Large intestine (tissue), 3 donors: ENCODE data around the gene BTG1. TPM values are rescaled to one million over a fixed set of nuclear protein-coding genes. Genes with fewer than 3 reads are reported as not detected.

Source experiments
- DNase-seq, 2 donors: peaks; one replicate each; pipeline versions ENCODE4 v3.0.0 to v3.0.0-alpha.2; 2013
- H3K27ac ChIP-seq: one replicate; pipeline ENCODE4 v1.5.1; 2013; ENCODE audit warnings: low read length
- H3K27me3 ChIP-seq: 2 replicates; pipeline ENCODE4 v1.6.1; 2013; ENCODE audit warnings: low read length; ENCODE audit not compliant: control insufficient read depth, insufficient read depth
- H3K36me3 ChIP-seq: 2 replicates; pipeline ENCODE4 v1.6.1; 2013; ENCODE audit warnings: low read length; ENCODE audit not compliant: control insufficient read depth, insufficient read depth
- H3K4me1 ChIP-seq: one replicate; pipeline ENCODE4 v1.6.1; 2013; ENCODE audit warnings: low read length; ENCODE audit not compliant: control insufficient read depth, insufficient read depth
- H3K4me3 ChIP-seq: one replicate; pipeline ENCODE4 v1.5.1; 2013; ENCODE audit warnings: low read length
- H3K9me3 ChIP-seq: one replicate; pipeline ENCODE4 v1.6.1; 2013; ENCODE audit warnings: mild to moderate bottlenecking, low read depth, low read length, moderate library complexity; ENCODE audit not compliant: control insufficient read depth
- WGBS: methylation state at CpG from one replicate; pipeline ENCODE4 v1.1.5; 2013; ENCODE audit warnings: low lambda C conversion rate; ENCODE audit not compliant: insufficient coverage; 5-methylcytosine and 5-hydroxymethylcytosine counted together
- polyA plus RNA-seq: library from polyadenylated mRNA; unstranded; fragments of 120-200 nt; gene quantifications from one replicate; pipeline ENCODE4 v1.2.1, GENCODE V29; 2013

BTG1 gene
- polyA plus RNA-seq, 1 donor, result 58.0 TPM

- Histone ChIP-seq H3K4me3 (no peak overlapping the region), H3K27ac (no peak overlapping the region), H3K27me3 (no peaks in the 10 kb centered on the region), H3K9me3 (no peaks in the 10 kb centered on the region), H3K4me1 (peaks cover 4% of the 10 kb centered on the region), H3K36me3 (no peaks in the 10 kb centered on the region)
- peak in 1 of 2 donors; percentile 46 for DNase-seq
- WGBS, result 0% methylated on average over 1 of the region's 2 CpGs
These were observed 37.9 kb upstream of the BTG1 start for GRCh38 chr12:92183575-92183974.

DNA sequence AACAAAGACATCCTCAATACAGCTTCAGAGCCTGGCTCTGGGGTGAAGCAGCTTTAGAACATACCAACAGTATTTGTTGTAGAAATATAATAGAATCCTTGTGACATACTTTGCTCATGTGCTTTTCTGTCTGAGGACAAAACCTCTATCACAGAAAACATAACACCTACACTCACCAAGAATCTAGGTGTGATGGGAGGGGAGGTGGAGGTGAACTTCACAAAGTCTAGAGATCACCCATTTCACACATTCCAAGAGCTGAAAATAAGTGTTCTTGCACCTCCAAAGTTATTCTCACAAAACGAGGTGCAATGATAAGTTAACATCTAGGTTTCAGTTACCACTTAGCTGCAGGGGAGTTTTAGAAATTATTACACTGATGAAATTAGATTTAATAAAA lies 32.7 kb upstream of the BTG1 start:
- no peaks in the 10 kb centered on the region for H3K36me3 ChIP-seq
- H3K27ac ChIP-seq, result no peak overlapping the region
- no peaks in the 10 kb centered on the region for H3K9me3 ChIP-seq
- WGBS, result no CpG with 5 or more reads among the region's 1 CpG
- peaks cover 1% of the 10 kb centered on the region for H3K4me1 ChIP-seq
- H3K27me3 ChIP-seq, result no peaks in the 10 kb centered on the region
- no peak overlapping the region for H3K4me3 ChIP-seq
- DNase-seq, result no peak

GRCh38 chr12:92176646-92177045 lies 31.0 kb upstream of the BTG1 start:
- no peak for DNase-seq
- no peaks in the 10 kb centered on the region for H3K9me3 ChIP-seq
- no peaks in the 10 kb centered on the region for H3K4me1 ChIP-seq
- H3K27me3 ChIP-seq, result no peaks in the 10 kb centered on the region
- WGBS, result 100% methylated on average over 3 of the region's 10 CpGs
- no peak overlapping the region for H3K4me3 ChIP-seq
- H3K27ac ChIP-seq, result no peak overlapping the region
- H3K36me3 ChIP-seq, result no peaks in the 10 kb centered on the region

GRCh38 chr12:92175961-92176360 lies 30.3 kb upstream of the BTG1 start:
- no CpG with 5 or more reads among the region's 3 CpGs for WGBS

GRCh38 chr12:92170050-92170449 lies 24.4 kb upstream of the BTG1 start:
- no peak overlapping the region for H3K4me3 ChIP-seq
- DNase-seq, result no peak

More at GRCh38 chr12:92175961-92176360, 30.3 kb upstream of the BTG1 start:
- H3K9me3 ChIP-seq, result no peaks in the 10 kb centered on the region
- no peak overlapping the region for H3K4me3 ChIP-seq
- no peaks in the 10 kb centered on the region for H3K27me3 ChIP-seq
- H3K36me3 ChIP-seq, result no peaks in the 10 kb centered on the region
- H3K27ac ChIP-seq, result no peak overlapping the region
- no peaks in the 10 kb centered on the region for H3K4me1 ChIP-seq
- no peak for DNase-seq

GRCh38 chr12:92167075-92167474 lies 21.4 kb upstream of the BTG1 start:
- DNase-seq, result no peak
- no peaks in the 10 kb centered on the region for H3K36me3 ChIP-seq
- H3K27me3 ChIP-seq, result no peaks in the 10 kb centered on the region
- no peak overlapping the region for H3K4me3 ChIP-seq
- no peak overlapping the region for H3K27ac ChIP-seq
- H3K4me1 ChIP-seq, result no peaks in the 10 kb centered on the region
- 100% methylated on average over 2 of the region's 2 CpGs for WGBS
- no peaks in the 10 kb centered on the region for H3K9me3 ChIP-seq

More at GRCh38 chr12:92170050-92170449, 24.4 kb upstream of the BTG1 start:
- Histone ChIP-seq H3K27ac (no peak overlapping the region), H3K27me3 (no peaks in the 10 kb centered on the region), H3K4me1 (no peaks in the 10 kb centered on the region), H3K36me3 (no peaks in the 10 kb centered on the region), H3K9me3 (no peaks in the 10 kb centered on the region)

GRCh38 chr12:92164712-92165111 lies 19.1 kb upstream of the BTG1 start:
- Histone ChIP-seq H3K9me3 (no peaks in the 10 kb centered on the region), H3K4me3 (no peak overlapping the region), H3K27ac (no peak overlapping the region), H3K36me3 (no peaks in the 10 kb centered on the region), H3K4me1 (no peaks in the 10 kb centered on the region), H3K27me3 (no peaks in the 10 kb centered on the region)
- DNase-seq, result no peak
- WGBS, result no CpG with 5 or more reads among the region's 1 CpG

DNA sequence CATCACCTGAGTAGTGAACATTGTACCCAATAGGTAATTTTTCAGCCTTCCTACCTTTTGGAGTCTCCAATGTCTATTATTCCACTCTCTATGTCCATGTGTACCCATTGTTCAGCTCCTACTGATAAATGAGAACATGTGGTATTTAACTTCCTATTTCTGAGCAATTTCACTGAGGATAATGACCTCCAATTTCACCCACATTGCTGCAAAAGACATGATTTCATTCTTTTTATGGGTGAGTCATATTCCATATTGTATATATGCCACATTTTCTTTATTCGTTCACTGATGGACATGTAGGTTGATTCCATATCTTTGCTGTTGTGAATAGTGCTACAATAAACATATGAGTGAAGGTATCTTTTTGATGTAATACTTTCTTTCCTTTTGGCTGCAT lies 16.4 kb upstream of the BTG1 start:
- no peaks in the 10 kb centered on the region for H3K36me3 ChIP-seq
- no peaks in the 10 kb centered on the region for H3K9me3 ChIP-seq
- DNase-seq, result no peak
- H3K4me3 ChIP-seq, result no peak overlapping the region
- WGBS, result 100% methylated on average over 1 of the region's 1 CpG
- H3K27ac ChIP-seq, result no peak overlapping the region
- no peaks in the 10 kb centered on the region for H3K27me3 ChIP-seq
- no peaks in the 10 kb centered on the region for H3K4me1 ChIP-seq

DNA sequence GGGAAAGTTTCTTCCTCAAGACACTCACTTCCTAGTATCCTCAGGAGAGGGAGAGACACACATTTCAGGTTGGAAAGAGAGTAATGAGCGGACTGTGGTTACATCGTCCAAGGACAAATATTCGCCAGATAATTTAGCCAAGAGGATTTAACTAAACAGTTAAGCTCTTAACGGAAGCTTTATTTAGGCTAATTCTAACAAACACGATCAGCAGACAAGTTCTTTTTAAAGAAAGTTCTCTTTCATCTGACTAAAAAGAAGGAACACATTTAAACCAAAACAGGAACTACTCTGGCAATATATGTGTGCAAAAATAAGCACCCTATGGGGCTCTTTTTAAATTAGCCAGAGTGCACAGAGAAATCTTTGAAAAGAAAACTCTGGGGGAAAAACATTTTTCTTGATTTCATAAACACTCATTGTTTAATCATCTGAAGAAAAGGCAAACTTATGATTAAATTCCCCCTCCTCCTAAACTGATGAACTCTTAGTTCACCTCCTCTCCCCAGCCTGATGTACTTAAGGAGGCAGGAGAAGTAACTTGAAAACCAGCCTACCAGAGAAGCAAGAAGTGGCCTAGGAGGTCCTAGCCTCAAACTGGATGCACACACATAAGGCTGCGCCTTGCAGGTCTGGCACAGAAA lies 13.3 kb upstream of the BTG1 start:
- WGBS, result no CpG with 5 or more reads among the region's 6 CpGs
- Histone ChIP-seq H3K27ac (no peak overlapping the region), H3K4me3 (no peak overlapping the region), H3K4me1 (no peaks in the 10 kb centered on the region), H3K36me3 (no peaks in the 10 kb centered on the region), H3K27me3 (no peaks in the 10 kb centered on the region), H3K9me3 (no peaks in the 10 kb centered on the region)
- no peak for DNase-seq

GRCh38 chr12:92156704-92157395 lies 11.2 kb upstream of the BTG1 start:
- Histone ChIP-seq H3K4me1 (no peaks in the 10 kb centered on the region), H3K4me3 (no peak overlapping the region), H3K36me3 (no peaks in the 10 kb centered on the region), H3K9me3 (no peaks in the 10 kb centered on the region), H3K27ac (no peak overlapping the region), H3K27me3 (no peaks in the 10 kb centered on the region)
- no peak for DNase-seq
- 100% methylated on average over 3 of the region's 6 CpGs for WGBS

DNA sequence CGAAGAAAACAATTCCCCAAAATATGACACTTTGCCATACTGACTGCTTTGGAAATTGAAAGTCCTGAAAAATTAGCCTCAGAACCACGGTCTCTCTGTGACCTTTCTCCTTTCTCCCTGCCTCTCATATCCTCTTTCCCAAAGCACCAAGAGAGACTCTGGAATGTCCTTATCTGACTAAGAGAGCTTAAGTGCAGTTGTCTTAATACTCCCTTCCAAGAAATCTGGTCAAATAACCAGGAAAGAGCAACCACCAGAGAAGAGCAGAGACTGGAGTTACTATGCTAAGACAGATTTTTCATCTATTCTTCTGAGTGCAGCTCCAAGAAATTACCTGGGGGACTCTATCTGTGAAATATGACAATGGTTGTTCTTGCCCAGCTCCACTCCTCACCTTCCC lies 10.5 kb upstream of the BTG1 start:
- Histone ChIP-seq H3K4me3 (no peak overlapping the region), H3K36me3 (no peaks in the 10 kb centered on the region), H3K4me1 (no peaks in the 10 kb centered on the region), H3K27me3 (no peaks in the 10 kb centered on the region), H3K27ac (no peak overlapping the region), H3K9me3 (no peaks in the 10 kb centered on the region)
- DNase-seq, result no peak
- WGBS, result 20% methylated on average over 1 of the region's 2 CpGs
